H1 (cell line): ENCODE data around the gene WNT9B. TPM values are rescaled to one million over a fixed set of nuclear protein-coding genes. Genes with fewer than 3 reads are reported as not detected.

Experiments used
- CTCF ChIA-PET: fragments of 300-600 bp; sonication (Branson Sonifier 250); formaldehyde crosslinking; loops from one replicate; lab custom pipeline; 2021; ENCODE audit not compliant: partially characterized antibody; lab: Charles Lee
- POLR2A ChIA-PET: fragments of 300-600 bp; sonication (Branson Sonifier 250); formaldehyde crosslinking; loops from one replicate; lab custom pipeline; 2021; ENCODE audit warnings: inconsistent platforms; ENCODE audit not compliant: partially characterized antibody; lab: Charles Lee
- DNase-seq, 2 experiments: peaks; one replicate each; pipeline versions ENCODE4 v3.0.0 to v3.0.0-alpha.2; 2010 to 2022; ENCODE audit warnings: low spot score in 2 of 2, low read depth in 1 of 2, mixed read lengths in 1 of 2
- FAIRE-seq: peaks from 2 replicates; lab custom pipeline; 2011; peaks lifted over from hg19 to GRCh38; lab: Jason Lieb, UNC
- H2AFZ ChIP-seq: 2 replicates; pipeline ENCODE4 v1.8.1; 2012; ENCODE audit warnings: low read length, inconsistent platforms
- H2AK5ac ChIP-seq: 2 replicates; pipeline ENCODE4 v1.6.1; 2013; ENCODE audit warnings: low read depth, low read length
- H2BK120ac ChIP-seq: replicated peaks from 2 replicates; pipeline ENCODE3; 2013; ENCODE audit warnings: low read depth, low read length, inconsistent platforms
- H2BK12ac ChIP-seq: 2 replicates; pipeline ENCODE4 v1.6.1; 2013; ENCODE audit warnings: low read depth, low read length
- H2BK15ac ChIP-seq: 2 replicates; pipeline ENCODE4 v1.6.1; 2013; ENCODE audit warnings: low read length
- H2BK20ac ChIP-seq: 2 replicates; pipeline ENCODE4 v1.6.1; 2013; ENCODE audit warnings: low read length
- H2BK5ac ChIP-seq: 2 replicates; pipeline ENCODE4 v1.6.1; 2013; ENCODE audit warnings: low read depth, low read length
- H3K14ac ChIP-seq: 2 replicates; pipeline ENCODE4 v1.6.1; 2013; ENCODE audit warnings: inconsistent platforms; ENCODE audit not compliant: insufficient read length
- H3K18ac ChIP-seq: 2 replicates; pipeline ENCODE4 v1.6.1; 2013; ENCODE audit warnings: low read length; ENCODE audit errors: extremely low read depth
- H3K23ac ChIP-seq: 2 replicates; pipeline ENCODE4 v1.6.1; 2013; ENCODE audit warnings: inconsistent platforms; ENCODE audit not compliant: insufficient read length
- H3K23me2 ChIP-seq: 2 replicates; pipeline ENCODE4 v1.6.1; 2013; ENCODE audit warnings: low read depth, low read length
- H3K27ac ChIP-seq: 2 replicates; pipeline ENCODE4 v1.6.1; 2011; ENCODE audit warnings: low read depth, low read length, inconsistent platforms
- H3K27me3 ChIP-seq, 4 experiments: replicated peaks in 1 of 4; 1 replicate in 1 of 4; 2 replicates in 3 of 4; pipeline versions ENCODE4 v1.6.1 to v1.8.1; 2011 to 2013; ENCODE audit warnings: low read length in 3 of 4, mild to moderate bottlenecking in 3 of 4, inconsistent platforms in 2 of 4, mixed read lengths in 2 of 4, moderate library complexity in 1 of 4; ENCODE audit not compliant: control insufficient read depth in 3 of 4, insufficient read depth in 3 of 4; ENCODE audit errors: extremely low read depth in 1 of 4
- H3K36me3 ChIP-seq, 4 experiments: 2 replicates each; pipeline versions ENCODE4 v1.6.1 to v1.8.1; 2011 to 2013; ENCODE audit warnings: mild to moderate bottlenecking in 4 of 4, low read length in 3 of 4, moderate library complexity in 2 of 4, control low read depth in 1 of 4, inconsistent platforms in 1 of 4; ENCODE audit not compliant: insufficient read depth in 4 of 4, control insufficient read depth in 2 of 4
- H3K4ac ChIP-seq: replicated peaks from 2 replicates; pipeline ENCODE3; 2013; ENCODE audit warnings: low read length, low read depth, mixed read lengths, inconsistent platforms; ENCODE audit not compliant: insufficient read length
- H3K4me1 ChIP-seq, 4 experiments: replicated peaks in 1 of 4; 1 replicate in 1 of 4; 2 replicates in 3 of 4; pipeline versions ENCODE4 v1.6.1 to v1.8.1; 2011 to 2013; ENCODE audit warnings: low read length in 3 of 4, inconsistent platforms in 2 of 4, mixed read lengths in 1 of 4; ENCODE audit not compliant: insufficient read depth in 4 of 4, control insufficient read depth in 3 of 4
- H3K4me2 ChIP-seq, 2 experiments: 2 replicates each; pipeline versions ENCODE4 v1.6.1 to v1.8.1; 2011 to 2013; ENCODE audit warnings: low read depth in 2 of 2, low read length in 2 of 2, control low read depth in 1 of 2, inconsistent platforms in 1 of 2, mild to moderate bottlenecking in 1 of 2; ENCODE audit not compliant: insufficient read depth in 1 of 2
- H3K4me3 ChIP-seq, 4 experiments: fragments of 200-600, 300-600 bp in 1 of 4; sonication (generic), shearing (Covaris generic), sonication (Bioruptor Twin) in 1 of 4; 2 replicates each; pipeline versions ENCODE4 v1.5.1 to v1.8.1; 2011 to 2016; ENCODE audit warnings: low read length in 4 of 4, low read depth in 3 of 4, control low read depth in 2 of 4, inconsistent platforms in 2 of 4, mild to moderate bottlenecking in 2 of 4, mixed read lengths in 1 of 4, moderate library complexity in 1 of 4; ENCODE audit not compliant: insufficient read depth in 2 of 4; ENCODE audit errors: extremely low read depth in 1 of 4
- H3K56ac ChIP-seq: replicated peaks from 2 replicates; pipeline ENCODE3; 2013; ENCODE audit warnings: low read depth, mild to moderate bottlenecking, mixed read lengths, low read length, inconsistent platforms; ENCODE audit not compliant: insufficient read length
- H3K79me1 ChIP-seq: 2 replicates; pipeline ENCODE4 v1.6.1; 2013; ENCODE audit warnings: low read depth, low read length, control low read depth
- H3K79me2 ChIP-seq, 2 experiments: 2 replicates each; pipeline versions ENCODE4 v1.6.1 to v1.8.1; 2012 to 2013; ENCODE audit warnings: low read length in 2 of 2, mild to moderate bottlenecking in 2 of 2, inconsistent platforms in 1 of 2; ENCODE audit not compliant: insufficient read depth in 2 of 2, control insufficient read depth in 1 of 2
- H3K9ac ChIP-seq, 4 experiments: replicated peaks in 1 of 4; 1 replicate in 1 of 4; 2 replicates in 3 of 4; pipeline versions ENCODE4 v1.6.1 to v1.8.1; 2011 to 2013; ENCODE audit warnings: low read depth in 3 of 4, low read length in 3 of 4, control low read depth in 2 of 4, mild to moderate bottlenecking in 2 of 4, moderate library complexity in 2 of 4, inconsistent platforms in 1 of 4; ENCODE audit errors: extremely low read depth in 1 of 4
- H3K9me3 ChIP-seq, 2 experiments: 2 replicates each; pipeline versions ENCODE4 v1.6.1 to v1.8.1; 2012 to 2013; ENCODE audit warnings: mild to moderate bottlenecking in 2 of 2, moderate library complexity in 2 of 2, control low read depth in 1 of 2, inconsistent platforms in 1 of 2, low read depth in 1 of 2, low read length in 1 of 2, mixed read lengths in 1 of 2; ENCODE audit not compliant: insufficient read depth in 2 of 2
- H4K20me1 ChIP-seq, 2 experiments: replicated peaks in 1 of 2; 2 replicates each; pipeline versions ENCODE3 to v1.8.1; 2011 to 2013; ENCODE audit warnings: inconsistent platforms in 2 of 2, low read length in 2 of 2, mild to moderate bottlenecking in 1 of 2; ENCODE audit not compliant: insufficient read depth in 2 of 2, control insufficient read depth in 1 of 2
- H4K5ac ChIP-seq: 2 replicates; pipeline ENCODE4 v1.6.1; 2013; ENCODE audit warnings: low read length, low read depth, mixed read lengths, inconsistent platforms; ENCODE audit not compliant: insufficient read length
- H4K8ac ChIP-seq: 2 replicates; pipeline ENCODE4 v1.8.0; 2013; ENCODE audit warnings: mild to moderate bottlenecking, moderate library complexity, low read length, inconsistent platforms; ENCODE audit not compliant: insufficient read depth; ENCODE audit errors: extremely low read depth
- H4K91ac ChIP-seq: replicated peaks from 2 replicates; pipeline ENCODE3; 2013; ENCODE audit warnings: low read length, mixed read lengths, inconsistent platforms; ENCODE audit not compliant: insufficient read length
- CBX5 ChIP-seq: fragments of 300-800, 300-1000 bp; sonication (generic); IDR thresholded peaks from 2 replicates; pipeline ENCODE4 v1.7.1; 2016; ENCODE audit warnings: antibody characterized with exemption, low read length, low read depth
- HDAC6 ChIP-seq: IDR thresholded peaks from one replicate; pipeline ENCODE4 v1.7.1; 2012; ENCODE audit warnings: low read depth, mild to moderate bottlenecking, inconsistent platforms, low read length, moderate library complexity
- SIN3A ChIP-seq, 2 experiments: IDR thresholded peaks in 1 of 2; conservative IDR thresholded peaks in 1 of 2; 2 replicates each; pipeline ENCODE4 v1.6.1; 2011 to 2012; ENCODE audit warnings: low read length in 2 of 2, improper control_type of control experiment in 1 of 2, low read depth in 1 of 2, mild to moderate bottlenecking in 1 of 2
- SUZ12 ChIP-seq: fragments of 200-600 bp; sonication (generic); IDR thresholded peaks from 2 replicates; pipeline ENCODE4 v1.6.1; 2012; ENCODE audit warnings: mild to moderate bottlenecking, inconsistent platforms, low read length, moderate library complexity, mixed read lengths
- ZNF274 ChIP-seq: IDR thresholded peaks from 2 replicates; pipeline ENCODE4 v1.7.0; 2012; ENCODE audit warnings: low read length, borderline replicate concordance; ENCODE audit errors: extremely low read depth
- WGBS, 2 experiments: shearing (Covaris generic) in 1 of 2; methylation state at CpG; one replicate each; pipeline versions ENCODE4 v1.1.6 to v1.1.7; 2013 to 2015; ENCODE audit warnings: low lambda C conversion rate in 2 of 2, mixed read lengths in 2 of 2, inconsistent platforms in 1 of 2, low coverage in 1 of 2, missing lambda C conversion rate in 1 of 2; ENCODE audit not compliant: insufficient replicate concordance in 2 of 2, insufficient coverage in 1 of 2, insufficient read length in 1 of 2; ENCODE audit errors: extremely low coverage in 1 of 2, missing lambda C conversion rate in 1 of 2; 5-methylcytosine and 5-hydroxymethylcytosine counted together
- polyA plus RNA-seq, 7 experiments: library from polyadenylated mRNA; depleted of rRNA in 3 of 7; stranded (reverse) in 5 of 7; unstranded in 2 of 7; fragments of >200 nt in 5 of 7; fragments of 200-250 nt in 2 of 7; gene quantifications; 1 replicate in 5 of 7; 2 replicates in 1 of 7; 4 replicates in 1 of 7; pipeline versions ENCODE4 v1.2.1 to v1.2.3, GENCODE V29; 2011 to 2013; ENCODE audit warnings: missing spikeins in 2 of 7, mixed read lengths in 2 of 7
- total RNA-seq: library from RNA; stranded (reverse); fragmentation: NEBNext Ultra II Directional; extraction: Animal tissue kit (Norgen Biotek cat#: 25700); gene quantifications from 2 replicates; pipeline ENCODE4 v1.2.1, GENCODE V29; 2021

WNT9B gene
- total and polyA plus RNA-seq, 2 of the 8 experiments (the other 6 are each of a cell fraction or from before 2014, with no cell fraction given): 0.21 TPM; not detected in 1

DNA sequence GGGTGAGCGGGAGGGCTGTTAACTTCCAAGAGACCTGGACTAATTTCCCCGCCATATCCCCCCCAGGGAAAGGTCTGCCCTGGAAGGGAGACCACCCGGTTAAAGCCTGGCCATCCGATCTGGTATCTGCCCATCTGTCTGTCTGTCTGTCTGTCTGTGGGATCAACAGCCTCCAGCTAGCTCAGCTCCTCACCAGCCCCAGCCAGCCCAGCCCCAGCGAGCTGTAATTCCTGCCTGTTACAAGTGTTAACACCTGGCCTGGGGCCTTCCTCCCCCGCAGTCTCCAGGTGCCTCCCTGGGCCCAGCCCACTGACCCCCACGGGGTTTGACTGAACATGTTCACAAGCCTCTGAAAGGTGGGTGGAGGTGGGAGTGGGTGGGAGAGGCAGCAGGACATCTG is 36.9 kb upstream of the WNT9B start:
- H3K27ac ChIP-seq: no peak overlapping the region

More for the DNA sequence above, 36.9 kb upstream of the WNT9B start:
- Histone ChIP-seq H3K56ac (no peak overlapping the region), H3K4ac (no peak overlapping the region), H2BK120ac (no peak overlapping the region), H2BK12ac (0 out of 2 replicates have a peak overlapping the region, but pooled peaks have one; percentile 7), H3K18ac (no peak overlapping the region), H4K91ac (no peak overlapping the region), H3K9me3 (no peaks in the 10 kb centered on the region), H3K4me2 (no peak overlapping the region), H3K4me3 (no peak overlapping the region), H3K23ac (no peak overlapping the region), H2BK20ac (no peak overlapping the region), H3K79me1 (no peaks in the 10 kb centered on the region; the same call in 1 of the 2 replicates), H3K14ac (no peak overlapping the region), H3K4me1 (peaks cover 0 to 32% (median 17%) of the 10 kb centered on the region in 4 experiments; a peak in 6 of 7 replicates), H3K23me2 (peaks cover 13% of the 10 kb centered on the region; the same call in 1 of the 2 replicates), H2AK5ac (0 out of 2 replicates have a peak overlapping the region, but pooled peaks have one; percentile 5), H3K9ac (no peak overlapping the region), H3K27me3 (peaks cover 19 to 50% (median 45%) of the 10 kb centered on the region in 4 experiments), H2AFZ (no peak overlapping the region), H4K20me1 (peaks cover 0 to 4% of the 10 kb centered on the region in 2 experiments), H3K36me3 (no peaks in the 10 kb centered on the region), H3K79me2 (no peaks in the 10 kb centered on the region), H4K5ac (no peak overlapping the region), H2BK15ac (no peak overlapping the region; the same call in 1 of the 2 replicates), H2BK5ac (no peak overlapping the region), H4K8ac (no peak overlapping the region)
- DNase-seq (no peak), FAIRE-seq (no peak)
- ChIA-PET POLR2A (interaction anchor here (0.9 to 1.4 kb wide), 2 partner anchors 25 to 42 kb away, joined by 3 read pairs; no protein-coding TSS in a partner anchor), CTCF (interaction anchor here (0.7 to 3.0 kb wide), 12 partner anchors 7 to 144 kb away, joined by 3 to 15 read pairs (median 6); no protein-coding TSS in a partner anchor)
- TF ChIP-seq SUZ12 (no peak), SIN3A (conservative IDR thresholded peaks at IDR 0.05 in 1 of 2, IDR thresholded peaks at IDR 0.05 in 1 of 2; ENCODE audit: low read depth in 1 of 2, low read length in 2 of 2) (no peak), HDAC6 (no peak), ZNF274 (no peak), CBX5 (no peak)
- WGBS, 2 experiments: 79% methylated on average over 7 of the region's 7 CpGs; no CpG with 5 or more reads in 1 of the 2 experiments
